HG02885 (cell line): ENCODE results near the gene ARSD.
"Not testable (repeated sequence)": the region's sequence is repeated elsewhere in the genome, so short reads cannot be mapped to it uniquely, and the experiment has no call there.

Experiments used
- ATAC-seq: cut with Tn5 transposase; IDR thresholded peaks from one replicate; pipeline ENCODE4 v1.9.1; 2021; ENCODE audit warnings: mild to moderate bottlenecking; ENCODE audit not compliant: unreplicated experiment, poor library complexity

The ARSD gene

DNA sequence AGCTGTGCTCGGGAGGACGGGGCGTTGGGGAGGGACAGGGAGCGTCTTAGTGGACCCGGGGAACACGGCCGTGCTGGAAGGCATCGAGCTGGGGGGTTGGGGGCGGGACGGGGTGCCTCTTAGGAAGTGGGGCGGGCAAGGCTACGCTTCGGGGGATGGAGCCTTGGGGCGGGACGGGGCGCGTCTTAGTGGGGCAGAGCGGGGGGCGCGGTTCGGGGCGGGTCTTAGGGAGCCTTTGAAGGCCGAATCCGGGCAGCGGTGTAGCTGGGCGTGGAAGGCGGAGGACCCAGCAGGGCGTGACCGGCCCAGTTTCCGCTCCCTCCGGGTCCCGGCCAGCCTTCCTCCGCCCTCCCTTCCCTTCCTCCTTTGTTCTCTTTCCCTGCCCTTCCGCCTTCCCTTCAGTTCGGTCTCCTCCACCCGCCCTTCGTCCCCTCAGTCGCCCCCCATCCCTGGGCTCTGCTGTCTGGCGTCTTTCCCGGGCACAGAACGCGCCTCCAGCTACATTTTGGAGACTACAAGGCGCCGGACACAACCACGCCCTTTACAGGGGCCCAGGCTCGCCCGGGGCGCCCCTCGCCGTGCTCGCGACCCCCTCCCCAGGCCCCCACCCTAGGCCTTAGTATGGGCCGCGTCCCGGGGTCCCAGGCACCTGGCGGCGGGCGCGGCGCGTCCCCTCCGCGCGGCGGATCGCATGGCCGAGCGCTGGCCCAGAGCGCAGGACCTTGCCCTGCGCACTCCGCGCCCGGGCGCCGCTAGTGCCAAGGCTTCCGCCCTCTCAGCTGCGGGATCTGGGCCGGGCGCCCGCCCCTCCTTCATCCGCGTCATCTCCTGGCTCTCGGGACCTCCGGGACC, at the start of gene ARSD:
Gene ARSD (minus strand): TSS at position 757 of the 852 bp plus-strand sequence. CDS start 64 bp downstream, at position 693.
- peak; percentile 49 for ATAC-seq

DNA sequence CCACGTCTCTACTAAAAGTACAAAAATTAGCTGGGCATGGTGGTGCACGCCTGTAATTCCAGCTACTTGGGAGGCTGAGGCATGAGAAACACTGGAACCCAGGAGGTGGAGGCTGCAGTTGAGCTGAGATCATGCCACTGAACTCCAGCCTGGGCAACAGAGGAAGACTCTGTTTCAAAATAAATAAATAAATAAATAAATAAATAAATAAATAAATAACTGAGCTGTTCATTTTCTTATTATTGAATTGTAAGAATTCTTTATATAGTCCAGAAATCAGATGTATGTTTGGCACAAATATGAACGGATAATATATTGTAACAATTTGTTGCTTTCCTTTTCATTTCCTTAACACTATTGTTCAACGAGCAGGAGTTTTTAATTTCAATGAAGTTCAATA, 49.5 kb upstream of the ARSD start:
- ATAC-seq = not testable (repeated sequence)

- no peak for ATAC-seq
Observed at GRCh38 chrX:2974961-2975360, 45.8 kb upstream of the ARSD start.

- no peak for ATAC-seq
Observed at GRCh38 chrX:2972391-2972790, 43.3 kb upstream of the ARSD start.

- no peak for ATAC-seq
Observed at GRCh38 chrX:2969021-2969420, 39.9 kb upstream of the ARSD start.

DNA sequence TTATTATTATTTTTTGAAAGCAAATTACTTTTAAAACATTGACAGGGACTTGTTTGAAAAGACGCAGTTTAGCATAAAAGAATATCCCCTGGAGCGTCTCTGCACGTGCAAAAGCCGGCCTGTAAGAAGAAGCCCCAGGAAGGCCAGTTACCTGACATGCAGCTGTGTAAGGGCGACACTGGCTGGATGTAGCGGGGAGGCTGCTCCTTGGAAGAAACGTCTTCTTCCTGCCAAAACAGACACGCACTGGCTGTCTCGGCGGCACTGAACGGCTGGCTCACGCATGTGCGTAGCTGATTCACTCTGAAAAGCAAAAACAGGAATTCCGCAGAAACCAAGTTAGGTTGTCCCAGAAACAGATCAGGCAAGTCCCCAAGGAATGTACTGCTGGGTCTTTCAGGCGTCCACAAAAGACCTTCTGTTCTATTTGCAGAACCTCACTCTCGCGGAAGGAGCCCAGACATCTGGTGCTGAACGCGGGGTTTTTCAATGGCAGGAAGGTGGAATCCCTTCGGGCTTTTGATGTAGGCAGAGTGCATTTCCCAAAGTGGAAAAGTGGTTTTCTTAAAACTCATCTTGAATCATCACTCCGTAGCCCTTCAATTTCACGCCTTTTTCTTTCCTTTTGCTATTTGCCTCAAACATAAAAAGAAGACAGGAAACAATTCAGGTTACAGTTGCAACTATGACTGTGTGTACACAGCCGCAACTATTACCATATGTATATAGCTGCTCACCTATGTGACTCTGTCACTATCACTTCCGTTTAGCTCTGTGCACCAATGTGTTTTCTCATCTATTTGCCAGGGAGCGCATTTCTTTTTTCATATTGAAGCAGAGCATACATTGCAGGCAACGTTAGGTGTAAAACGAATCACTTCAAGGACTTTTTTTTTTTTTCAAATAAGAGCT, 39.1 kb upstream of the ARSD start:
- no peak for ATAC-seq

- ATAC-seq = no peak
Observed at GRCh38 chrX:2967584-2967983, 38.4 kb upstream of the ARSD start.

DNA sequence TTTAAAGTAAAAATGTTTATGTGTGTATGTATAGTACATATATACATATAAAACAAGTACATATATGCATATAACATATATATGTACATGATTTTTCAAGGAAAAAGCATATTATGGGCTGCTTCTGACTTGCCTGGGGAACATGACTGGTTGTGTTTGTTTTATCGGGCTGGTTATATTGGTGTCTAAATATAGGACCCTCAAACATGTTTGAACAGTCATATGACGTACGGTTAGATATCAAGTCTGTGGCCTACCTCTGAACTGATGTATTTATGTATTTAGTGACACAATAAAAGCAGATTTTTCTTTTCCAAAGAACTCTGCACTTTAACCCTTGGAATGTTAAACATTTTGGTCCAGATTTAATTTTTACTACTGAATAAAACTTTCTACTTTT, 37.9 kb upstream of the ARSD start:
- no peak for ATAC-seq

DNA sequence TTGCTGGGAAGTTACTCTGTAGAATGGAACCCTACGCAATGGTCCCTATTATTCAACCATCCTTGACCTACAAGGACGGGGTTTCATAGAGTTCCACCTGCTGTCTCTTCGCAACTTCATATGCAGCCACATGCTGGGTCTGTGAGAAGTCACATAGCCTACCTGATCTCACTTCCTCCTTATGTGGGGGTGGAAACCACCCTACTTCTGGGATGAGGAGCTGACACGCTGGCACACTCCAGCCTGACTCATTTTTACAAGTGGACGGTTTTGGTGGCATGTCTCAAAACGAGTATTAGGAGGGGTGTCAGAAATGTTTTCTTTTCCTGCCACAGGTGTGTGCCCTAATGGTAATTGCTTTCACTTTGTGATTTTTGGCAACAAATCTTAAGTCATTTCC, 36.8 kb upstream of the ARSD start:
- no peak for ATAC-seq

DNA sequence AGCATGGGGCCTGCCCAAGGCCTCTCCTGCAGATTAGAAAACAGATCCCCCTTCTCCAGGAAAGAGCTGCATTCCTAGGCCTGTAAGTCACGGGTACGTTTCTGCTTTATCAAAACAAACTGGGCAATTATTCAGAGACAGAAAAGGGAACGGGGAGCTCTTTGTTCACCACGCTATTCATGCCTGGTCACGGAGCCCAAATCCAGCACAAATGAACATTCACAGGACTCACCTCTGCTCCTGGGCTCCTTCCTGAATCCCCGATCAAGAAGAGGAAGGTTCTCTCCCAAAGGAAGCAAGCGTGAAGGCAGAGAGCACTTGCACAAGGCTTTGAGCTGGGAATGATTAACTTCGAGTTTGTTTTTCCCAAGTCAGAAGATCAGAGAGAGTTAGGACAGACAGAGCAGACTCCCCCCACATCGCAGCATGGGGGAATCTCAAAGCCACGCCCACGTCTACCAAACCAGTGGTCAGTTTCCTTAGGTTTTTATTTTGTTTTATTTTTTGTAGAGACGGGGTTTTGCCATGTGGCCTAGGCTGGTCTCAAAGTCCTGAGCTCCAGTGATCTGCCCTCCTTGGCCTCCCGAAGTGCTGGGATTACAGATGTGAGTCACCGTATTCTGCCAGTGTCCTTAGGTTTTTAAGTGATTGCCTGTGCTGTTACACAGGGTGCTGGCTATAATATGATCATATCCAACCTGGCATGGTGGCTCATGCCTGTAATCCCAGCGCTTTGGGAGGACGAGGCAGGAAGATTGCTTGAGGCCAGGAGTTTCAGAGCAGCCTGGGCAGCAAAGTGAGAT, 35.1 kb upstream of the ARSD start:
- not testable (repeated sequence) for ATAC-seq

DNA sequence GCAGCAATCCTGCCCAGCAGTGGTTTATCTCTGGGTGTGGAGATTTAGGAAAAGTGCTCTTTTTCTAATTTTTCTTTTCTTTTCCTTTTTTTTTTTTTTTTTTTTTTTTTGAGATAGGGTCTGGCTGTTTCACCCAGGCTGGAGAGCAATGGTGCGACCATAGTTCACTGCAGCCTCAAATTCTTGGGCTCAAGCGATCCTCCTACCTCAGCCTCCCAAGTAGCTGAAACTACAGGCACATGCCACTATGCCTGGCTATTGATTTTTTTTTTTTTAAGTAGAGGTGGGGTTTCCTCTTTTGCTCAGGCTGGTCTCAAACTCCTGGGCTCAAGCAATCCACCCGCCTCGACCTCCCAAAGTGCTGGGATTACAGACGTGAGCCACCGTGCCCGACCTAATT, 34.3 kb upstream of the ARSD start:
- not testable (repeated sequence) for ATAC-seq

- ATAC-seq = no peak
Observed at GRCh38 chrX:2962381-2962780, 33.2 kb upstream of the ARSD start.

- no peak for ATAC-seq
Observed at GRCh38 chrX:2960861-2961515, 31.8 kb upstream of the ARSD start.

- no peak for ATAC-seq
Observed at GRCh38 chrX:2958199-2958598, 29.1 kb upstream of the ARSD start.

- ATAC-seq = no peak
Observed at GRCh38 chrX:2955838-2956237, 26.7 kb upstream of the ARSD start.

- no peak for ATAC-seq
Observed at GRCh38 chrX:2955281-2955680, 26.1 kb upstream of the ARSD start.

DNA sequence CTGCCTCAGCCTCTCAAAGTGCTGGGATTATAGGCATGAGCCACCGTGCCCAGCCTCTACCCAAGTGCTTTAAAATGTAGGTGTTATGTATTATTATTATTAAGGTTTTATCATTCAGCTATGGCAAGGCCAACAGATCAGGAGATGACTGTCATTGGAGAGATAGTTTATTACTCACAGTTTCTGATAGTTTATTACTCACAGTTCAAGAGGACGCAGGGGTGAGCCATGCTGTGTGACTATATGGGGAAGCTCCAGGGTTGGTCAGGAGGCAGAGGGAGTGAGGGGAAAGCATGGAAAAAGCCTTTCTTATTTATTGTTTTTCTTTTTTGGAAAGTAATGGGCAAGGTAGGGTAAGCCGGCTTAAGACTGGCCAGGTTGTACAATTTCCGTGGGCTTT, 25.4 kb upstream of the ARSD start:
- ATAC-seq = no peak

GRCh38 chrX:2937942-2938341, 8.8 kb upstream of the ARSD start:
- not testable (repeated sequence) for ATAC-seq

DNA sequence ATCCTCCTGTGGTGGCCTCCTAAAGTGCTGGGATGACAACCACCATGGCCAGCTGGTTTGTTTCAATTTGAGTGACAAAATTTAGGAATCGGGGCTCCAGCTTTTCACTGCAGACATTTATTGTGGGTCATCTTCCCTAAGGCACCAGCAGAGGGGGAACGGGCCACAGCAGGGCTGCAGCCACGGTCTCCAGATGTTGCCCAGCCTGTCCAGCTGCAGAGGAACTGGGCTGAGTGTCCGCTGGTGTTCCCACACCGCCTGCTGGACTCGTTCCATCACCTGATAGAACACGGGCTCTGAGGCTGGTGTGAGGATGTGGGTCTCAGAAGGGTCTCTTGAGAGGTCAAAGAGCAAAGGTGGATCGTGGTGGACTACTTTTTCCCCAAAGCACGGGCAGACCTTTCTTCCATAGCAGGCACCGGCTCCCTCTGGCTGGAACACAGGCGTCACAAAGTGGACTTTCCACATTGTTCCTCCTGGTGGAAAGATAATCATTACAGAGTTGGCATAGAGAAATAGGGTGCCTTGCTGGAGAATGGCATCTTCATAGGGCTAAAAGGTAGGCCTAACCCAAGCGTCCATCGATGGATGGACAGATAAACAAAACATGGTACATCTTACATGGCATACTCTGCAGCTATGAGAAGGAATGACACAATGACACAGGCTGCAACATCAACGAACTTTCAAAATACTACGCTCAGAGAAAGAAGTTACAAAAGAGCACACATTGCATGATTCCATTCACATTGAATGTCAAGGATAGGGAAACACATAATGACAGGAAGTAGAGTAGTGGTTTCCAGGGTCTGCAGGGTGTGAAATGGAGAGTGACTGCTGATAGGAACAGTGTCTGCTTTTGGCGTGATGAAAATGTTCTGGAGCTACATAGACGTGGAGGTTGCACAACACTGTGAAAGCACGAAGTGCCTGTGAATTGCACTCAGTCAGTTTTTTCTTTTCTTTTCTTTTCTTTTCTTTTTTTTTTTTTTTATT, 5.9 kb upstream of the ARSD start:
- ATAC-seq = no peak
